Spinal cord (tissue), 10 donors: ENCODE data around the gene ZNF22. TPM values are rescaled to one million over a fixed set of nuclear protein-coding genes. Genes with fewer than 3 reads are reported as not detected.
A peak's percentile ranks its signal among the peaks of the same experiment; 100 is the strongest.

Experiments used
- DNase-seq, 6 donors: peaks; one replicate each; pipeline versions ENCODE4 v3.0.0 to v3.0.0-alpha.2; 2013 to 2015; ENCODE audit warnings: low spot score in 6 of 6, low read depth in 4 of 6
- H3K27ac ChIP-seq: one replicate; pipeline ENCODE4 v1.5.1; 2013; ENCODE audit warnings: low read depth, low read length, control low read depth
- H3K27me3 ChIP-seq: one replicate; pipeline ENCODE4 v1.6.1; 2013; ENCODE audit warnings: low read length; ENCODE audit not compliant: control insufficient read depth, insufficient read depth
- H3K36me3 ChIP-seq: one replicate; pipeline ENCODE4 v1.6.1; 2013; ENCODE audit warnings: low read length; ENCODE audit not compliant: control insufficient read depth, insufficient read depth
- H3K4me1 ChIP-seq: one replicate; pipeline ENCODE4 v1.6.1; 2013; ENCODE audit warnings: low read length; ENCODE audit not compliant: control insufficient read depth, insufficient read depth
- H3K4me3 ChIP-seq: one replicate; pipeline ENCODE4 v1.5.1; 2013; ENCODE audit warnings: low read depth, low read length, control low read depth
- H3K9me3 ChIP-seq: one replicate; pipeline ENCODE4 v1.6.1; 2013; ENCODE audit warnings: low read length; ENCODE audit not compliant: control insufficient read depth, insufficient read depth
- WGBS: methylation state at CpG from one replicate; pipeline ENCODE4 v1.1.5; 2013; ENCODE audit warnings: missing lambda C conversion rate; ENCODE audit not compliant: insufficient coverage; 5-methylcytosine and 5-hydroxymethylcytosine counted together
- long read RNA-seq, 4 donors: transcript quantifications; one replicate each; lab custom pipeline, GENCODE V29; 2026
- polyA plus RNA-seq, 2 donors: library from polyadenylated mRNA; unstranded; fragments of 120-200 nt; gene quantifications; one replicate each; pipeline ENCODE4 v1.2.1, GENCODE V29; 2013; ENCODE audit not compliant: insufficient read length in 2 of 2
- total RNA-seq, 2 donors: library from RNA; depleted of rRNA in 1 of 2; stranded (reverse); fragments of 120-200 nt in 1 of 2; fragments of >200 nt in 1 of 2; gene quantifications; one replicate each; pipeline versions ENCODE4 v1.2.3 to v1.2.4, GENCODE V29; 2013 to 2014
- donor health status: healthy.

Gene ZNF22
- total RNA-seq (10 to 100 TPM; 44.5 to 45.1 TPM), polyA plus RNA-seq (10 to 100 TPM; 46.9 to 58.6 TPM)
- long read RNA-seq, donor 1, transcript ZNF22-201 (2 exons, 2,551 nt), result major isoform, 33 of 92 reads
- long read RNA-seq, donor 1, partial matches to known transcripts, result 59 of 92 reads
- long read RNA-seq, donor 1, other reads (novel, unspliced or antisense), result 0 of 92 reads
- long read RNA-seq, donor 2, transcript ZNF22-201 (2 exons, 2,551 nt), result major isoform, 23 of 23 reads
- long read RNA-seq, donor 2, partial matches to known transcripts, result 0 of 23 reads
- long read RNA-seq, donor 2, other reads (novel, unspliced or antisense), result 0 of 23 reads
- long read RNA-seq, donor 3, transcript ZNF22-201 (2 exons, 2,551 nt), result major isoform, 32 of 32 reads
- long read RNA-seq, donor 3, partial matches to known transcripts, result 0 of 32 reads
- long read RNA-seq, donor 3, other reads (novel, unspliced or antisense), result 0 of 32 reads
- long read RNA-seq, donor 4, transcript ZNF22-201 (2 exons, 2,551 nt), result major isoform, 69 of 69 reads
- long read RNA-seq, donor 4, partial matches to known transcripts, result 0 of 69 reads
- long read RNA-seq, donor 4, other reads (novel, unspliced or antisense), result 0 of 69 reads

DNA sequence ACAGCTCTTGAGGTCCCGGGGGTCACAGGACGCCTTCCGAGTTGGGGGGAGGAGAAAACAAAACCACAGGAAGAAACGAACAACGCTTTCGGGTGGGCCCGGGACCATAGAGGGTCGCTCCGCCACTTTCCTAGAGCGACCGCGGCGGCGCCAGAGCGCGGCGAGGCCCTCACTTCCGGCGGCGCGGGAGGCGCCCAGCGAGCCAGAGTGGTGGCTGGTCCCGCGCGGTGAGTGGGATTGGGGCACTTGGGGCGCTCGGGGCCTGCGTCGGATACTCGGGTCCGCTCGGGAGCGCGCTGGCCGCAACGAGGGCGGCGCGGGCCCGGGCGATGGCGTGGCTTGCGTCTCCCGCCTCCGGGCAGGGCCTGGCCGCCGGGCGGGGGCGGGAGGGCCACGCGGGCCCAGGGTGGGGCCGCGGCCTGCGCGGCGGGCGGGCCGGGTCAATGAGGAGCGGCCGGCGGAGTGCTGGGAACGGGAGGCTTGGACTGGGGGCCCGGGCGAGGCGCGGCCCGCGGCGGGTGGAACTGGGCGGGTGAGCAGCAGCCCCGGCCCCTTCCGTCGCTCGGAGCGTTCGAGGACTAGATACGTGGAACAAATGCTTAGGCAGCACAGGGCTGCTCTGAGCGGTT lies at the start of gene ZNF22:
TSS of gene ZNF22 (plus strand) at position 172 of the 629 bp plus-strand sequence. CDS start 2,446 bp downstream, outside the sequence.
- H3K4me3 ChIP-seq, result peak within 1 kb of the TSS; percentile 77
- no peaks in the 10 kb centered on the region for H3K9me3 ChIP-seq
- H3K4me1 ChIP-seq, result peaks cover 17% of the 10 kb centered on the region
- peak in 5 of 6 donors; percentile 64 to 95 (median 78) for DNase-seq
- H3K27me3 ChIP-seq, result no peaks in the 10 kb centered on the region
- peak within 1 kb of the TSS; percentile 92 for H3K27ac ChIP-seq
- under 1% methylated on average over 79 of the region's 79 CpGs for WGBS
- no peaks in the 10 kb centered on the region for H3K36me3 ChIP-seq

- WGBS, result 91% methylated on average over 3 of the region's 7 CpGs
- no peaks in the 10 kb centered on the region for H3K36me3 ChIP-seq
- H3K27me3 ChIP-seq, result no peaks in the 10 kb centered on the region
Observed at GRCh38 chr10:44951576-44952226, 49.0 kb upstream of the ZNF22 start.

DNA sequence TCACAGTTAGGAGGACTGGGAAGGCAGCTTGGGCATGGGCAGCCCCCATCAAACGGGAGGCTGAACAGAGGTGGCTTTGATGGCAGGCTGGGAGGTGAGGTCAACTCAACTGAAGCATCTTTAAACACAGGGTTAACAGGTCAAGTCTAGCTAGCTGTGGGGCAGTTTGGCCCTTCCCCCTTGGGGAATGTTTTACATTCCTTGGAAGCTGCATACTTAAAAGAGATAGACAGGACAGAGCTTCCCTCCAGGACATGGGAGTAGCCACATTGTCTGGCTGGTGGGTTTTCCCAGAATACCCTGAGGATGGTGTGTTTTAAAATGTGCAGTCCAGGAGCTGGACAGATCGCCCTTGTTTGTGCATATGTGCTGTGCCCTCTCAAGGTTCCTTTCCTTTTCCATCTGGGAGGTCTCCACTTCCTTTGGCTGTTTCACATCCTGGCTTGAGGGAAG lies 47.9 kb upstream of the ZNF22 start:
- Histone ChIP-seq H3K4me1 (peaks cover 14% of the 10 kb centered on the region), H3K4me3 (no peak overlapping the region), H3K36me3 (no peaks in the 10 kb centered on the region), H3K27me3 (no peaks in the 10 kb centered on the region), H3K27ac (peak overlapping the region; percentile 2), H3K9me3 (no peaks in the 10 kb centered on the region)
- WGBS, result 57% methylated on average over 1 of the region's 2 CpGs
- no peak for DNase-seq

More at GRCh38 chr10:44951576-44952226, 49.0 kb upstream of the ZNF22 start:
- H3K9me3 ChIP-seq, result no peaks in the 10 kb centered on the region
- H3K4me1 ChIP-seq, result peaks cover 14% of the 10 kb centered on the region
- no peak overlapping the region for H3K27ac ChIP-seq
- no peak for DNase-seq
- no peak overlapping the region for H3K4me3 ChIP-seq

GRCh38 chr10:44954042-44954441 lies 46.7 kb upstream of the ZNF22 start:
- H3K4me1 ChIP-seq, result peaks cover 14% of the 10 kb centered on the region

DNA sequence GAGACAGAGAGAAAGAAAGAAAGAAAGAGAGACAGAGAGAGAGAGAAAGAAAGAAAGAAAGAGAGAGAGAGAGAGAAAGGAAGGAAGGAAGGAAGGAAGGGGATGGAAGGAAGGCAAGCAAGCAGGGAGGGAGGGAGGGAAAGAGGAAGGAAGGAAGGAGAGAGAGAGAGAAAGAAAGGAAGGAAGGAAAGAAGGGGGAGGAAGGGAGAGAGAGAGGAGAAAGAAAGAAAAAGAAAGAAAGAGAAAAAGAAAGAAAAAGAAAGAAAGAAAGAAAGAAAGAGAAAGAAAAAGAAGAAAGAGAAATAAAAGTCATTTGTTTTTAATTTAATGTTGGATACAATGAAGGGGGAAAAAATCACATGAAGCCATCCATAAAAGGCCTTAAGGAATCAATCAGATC lies 45.8 kb upstream of the ZNF22 start:
- Histone ChIP-seq H3K4me3 (no peak overlapping the region), H3K36me3 (no peaks in the 10 kb centered on the region), H3K27me3 (no peaks in the 10 kb centered on the region), H3K9me3 (no peaks in the 10 kb centered on the region), H3K27ac (no peak overlapping the region), H3K4me1 (peaks cover 16% of the 10 kb centered on the region)
- DNase-seq, result no peak

More at GRCh38 chr10:44954042-44954441, 46.7 kb upstream of the ZNF22 start:
- Histone ChIP-seq H3K27me3 (no peaks in the 10 kb centered on the region), H3K27ac (no peak overlapping the region), H3K9me3 (no peaks in the 10 kb centered on the region), H3K4me3 (no peak overlapping the region), H3K36me3 (no peaks in the 10 kb centered on the region)
- peak in 1 of 6 donors; percentile 54 for DNase-seq

GRCh38 chr10:44955413-44956070 lies 45.2 kb upstream of the ZNF22 start:
- H3K27ac ChIP-seq, result no peak overlapping the region
- H3K4me3 ChIP-seq, result no peak overlapping the region
- peaks cover 16% of the 10 kb centered on the region for H3K4me1 ChIP-seq
- H3K27me3 ChIP-seq, result no peaks in the 10 kb centered on the region
- no peaks in the 10 kb centered on the region for H3K36me3 ChIP-seq
- no peaks in the 10 kb centered on the region for H3K9me3 ChIP-seq
- peak in 2 of 6 donors; percentile 62 to 84 for DNase-seq
- WGBS, result 62% methylated on average over 3 of the region's 8 CpGs

DNA sequence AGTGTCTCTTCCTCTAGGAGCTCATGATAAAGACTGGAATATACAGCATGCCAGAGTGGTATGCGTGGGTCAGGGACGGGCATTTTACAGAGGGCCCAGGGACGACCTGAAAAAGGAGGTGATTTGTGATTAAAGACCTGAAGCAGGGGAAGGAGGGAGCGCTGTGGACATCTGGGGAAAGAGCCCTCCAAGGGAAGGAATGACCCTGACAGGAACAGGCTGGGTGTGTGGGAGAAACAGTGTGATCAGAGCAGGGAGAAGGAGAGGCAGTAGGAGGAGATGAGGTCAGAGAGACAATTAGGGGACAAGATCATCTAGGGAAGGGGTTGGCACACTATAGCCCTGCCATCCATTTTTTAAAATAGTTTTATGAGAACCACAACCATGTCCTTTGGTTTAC lies 44.5 kb upstream of the ZNF22 start:
- no peaks in the 10 kb centered on the region for H3K9me3 ChIP-seq
- no peak overlapping the region for H3K4me3 ChIP-seq
- H3K4me1 ChIP-seq, result peaks cover 23% of the 10 kb centered on the region
- H3K36me3 ChIP-seq, result no peaks in the 10 kb centered on the region
- H3K27me3 ChIP-seq, result no peaks in the 10 kb centered on the region
- 92% methylated on average over 4 of the region's 4 CpGs for WGBS
- no peak overlapping the region for H3K27ac ChIP-seq
- DNase-seq, result no peak

- H3K4me1 ChIP-seq, result peaks cover 31% of the 10 kb centered on the region
- WGBS, result 100% methylated on average over 2 of the region's 4 CpGs
- H3K9me3 ChIP-seq, result no peaks in the 10 kb centered on the region
- H3K27me3 ChIP-seq, result no peaks in the 10 kb centered on the region
- H3K27ac ChIP-seq, result no peak overlapping the region
- no peaks in the 10 kb centered on the region for H3K36me3 ChIP-seq
- DNase-seq, result no peak
- H3K4me3 ChIP-seq, result no peak overlapping the region
Observed at GRCh38 chr10:44956717-44957706, 43.7 kb upstream of the ZNF22 start.
